Posterior vena cava (tissue), 2 donors: Measurements from ENCODE around the gene PTPRD. TPM values are rescaled to one million over a fixed set of nuclear protein-coding genes. Genes with fewer than 3 reads are reported as not detected.
"Not testable (repeated sequence)": the region's sequence is repeated elsewhere in the genome, so short reads cannot be mapped to it uniquely, and the experiment has no call there.

Experiments used
- DNase-seq: peaks from one replicate; pipeline ENCODE4 v3.0.0-alpha.2; 2020; ENCODE audit warnings: low spot score
- intact Hi-C, 2 donors: fragments of 100-400 bp; cut with DNase I; formaldehyde crosslinking; loops; one replicate each; pipeline versions ENCODE4 v1.14.1 to v1.14.2; 2022 to 2023
- total RNA-seq, 2 donors: library from RNA; stranded (reverse); fragmentation: NEBNext Ultra II Directional; extraction: Animal tissue kit (Norgen Biotek cat#: 25700); gene quantifications; one replicate each; pipeline ENCODE4 v1.2.1, GENCODE V29; 2021
- donor health status: DM: yes; HTN: yes; CAD: no.
- donor health status: DM: yes; HTN: yes; CAD: no.

The PTPRD gene
- total RNA-seq, 2 donors from 2014 or later = 21.4 to 51.2 TPM

GRCh38 chr9:9521033-9521779 lies 1091.6 kb downstream of the PTPRD start:
- intact Hi-C loops = no loop called here
- DNase-seq = no peak

DNA sequence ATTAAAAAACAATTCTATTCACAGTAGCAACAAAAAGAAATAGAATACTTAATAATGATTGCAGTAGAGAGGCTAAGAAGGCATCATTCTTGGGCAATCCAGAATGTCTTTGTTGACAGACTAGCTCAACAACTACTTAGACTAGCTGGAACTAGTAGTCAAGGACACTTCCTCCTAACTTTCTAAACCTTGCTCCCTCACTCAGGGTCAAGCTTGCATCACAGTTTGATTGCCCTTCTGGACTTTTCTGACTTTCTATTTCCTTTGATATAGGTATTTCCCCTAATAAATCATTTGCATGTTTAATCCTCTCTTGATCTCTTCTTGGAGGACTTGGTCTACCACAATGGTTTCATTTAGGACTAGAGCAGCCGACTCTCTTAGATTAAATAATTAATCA lies 1107.9 kb downstream of the PTPRD start:
- intact Hi-C loops = no loop called here
- DNase-seq = no peak

GRCh38 chr9:9499546-9499945 lies 1113.3 kb downstream of the PTPRD start:
- DNase-seq = no peak
- intact Hi-C loops = no loop called here

- no peak for DNase-seq
- intact Hi-C loops = no loop called here
These were observed 1114.0 kb downstream of the PTPRD start for GRCh38 chr9:9498846-9499245.

GRCh38 chr9:9498128-9498527 lies 1114.7 kb downstream of the PTPRD start:
- DNase-seq = no peak
- intact Hi-C loops = no loop called here

- no peak for DNase-seq
- intact Hi-C loops = no loop called here
These were observed 1118.5 kb downstream of the PTPRD start for GRCh38 chr9:9494336-9494735.

DNA sequence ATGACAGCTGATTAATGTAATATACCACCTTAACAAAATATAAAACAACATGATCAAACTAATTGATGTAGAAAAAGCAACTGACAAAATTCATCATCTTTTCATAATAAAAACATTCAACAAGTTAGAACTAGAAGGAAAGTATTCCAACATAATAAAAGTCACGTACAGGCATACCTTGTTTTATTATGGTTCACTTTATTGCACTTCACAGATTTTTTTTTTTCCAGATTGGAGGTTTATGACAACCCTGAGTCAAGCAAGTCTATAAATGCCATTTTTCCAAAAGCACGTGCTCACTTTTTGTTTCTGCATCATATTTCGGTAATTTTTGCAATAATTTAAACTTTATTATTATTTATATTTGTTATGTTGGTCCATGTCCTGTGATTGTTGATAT lies 1120.3 kb downstream of the PTPRD start:
- intact Hi-C loops = no loop called here

DNA sequence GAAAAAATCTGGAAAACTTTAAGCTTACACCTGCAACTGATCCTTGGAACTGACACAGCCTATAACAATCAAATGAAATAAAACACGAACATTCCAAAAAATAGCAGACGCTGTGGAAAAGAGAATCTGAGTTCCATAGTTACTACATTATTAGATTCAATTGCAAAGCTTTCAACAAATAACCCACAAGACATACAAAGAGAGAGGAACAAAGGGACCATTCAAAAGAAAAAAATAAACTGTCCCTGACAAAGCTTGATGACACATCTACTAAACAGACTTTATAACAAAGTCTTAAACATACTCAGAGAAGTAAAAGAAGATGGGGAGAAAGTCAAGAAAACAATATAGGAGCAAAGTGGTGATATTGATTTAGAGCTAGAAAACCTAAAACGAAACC lies 1123.6 kb downstream of the PTPRD start:
- intact Hi-C loops = no loop called here
- no peak for DNase-seq

More for the DNA sequence above, 1120.3 kb downstream of the PTPRD start:
- DNase-seq = no peak

GRCh38 chr9:9483175-9483574 lies 1129.6 kb downstream of the PTPRD start:
- intact Hi-C loops = loop anchor here in 1 of 2 donors (5.0 kb wide), 1 partner anchor 1431 kb away; no protein-coding TSS in a partner anchor
- no peak for DNase-seq

- intact Hi-C loops = no loop called here
- DNase-seq = no peak
These were observed 1134.1 kb downstream of the PTPRD start for GRCh38 chr9:9478741-9479140.

- intact Hi-C loops = no loop called here
- DNase-seq = no peak
These were observed 1143.5 kb downstream of the PTPRD start for GRCh38 chr9:9469271-9469670.

DNA sequence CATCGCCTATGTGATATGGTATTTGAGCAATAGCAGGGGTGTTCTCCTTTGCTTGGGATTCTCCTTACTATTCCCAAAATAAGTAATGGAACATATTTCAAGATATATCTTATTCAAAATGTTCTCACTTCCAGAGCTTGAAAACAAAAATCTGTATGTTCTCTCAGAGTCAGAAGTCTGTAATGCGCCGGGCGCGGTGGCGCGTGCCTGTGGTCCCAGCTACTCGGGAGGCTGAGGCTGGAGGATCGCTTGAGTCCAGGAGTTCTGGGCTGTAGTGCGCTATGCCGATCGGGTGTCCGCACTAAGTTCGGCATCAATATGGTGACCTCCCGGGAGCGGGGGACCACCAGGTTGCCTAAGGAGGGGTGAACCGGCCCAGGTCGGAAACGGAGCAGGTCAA lies 1170.9 kb downstream of the PTPRD start:
- intact Hi-C loops = not testable (repeated sequence)

GRCh38 chr9:9437641-9438040 lies 1175.2 kb downstream of the PTPRD start:
- no peak for DNase-seq
- intact Hi-C loops = no loop called here

More for the DNA sequence above, 1170.9 kb downstream of the PTPRD start:
- peak; percentile 73 for DNase-seq

GRCh38 chr9:9426454-9426853 lies 1186.3 kb downstream of the PTPRD start:
- intact Hi-C loops, DNase-seq: not testable (repeated sequence)

DNA sequence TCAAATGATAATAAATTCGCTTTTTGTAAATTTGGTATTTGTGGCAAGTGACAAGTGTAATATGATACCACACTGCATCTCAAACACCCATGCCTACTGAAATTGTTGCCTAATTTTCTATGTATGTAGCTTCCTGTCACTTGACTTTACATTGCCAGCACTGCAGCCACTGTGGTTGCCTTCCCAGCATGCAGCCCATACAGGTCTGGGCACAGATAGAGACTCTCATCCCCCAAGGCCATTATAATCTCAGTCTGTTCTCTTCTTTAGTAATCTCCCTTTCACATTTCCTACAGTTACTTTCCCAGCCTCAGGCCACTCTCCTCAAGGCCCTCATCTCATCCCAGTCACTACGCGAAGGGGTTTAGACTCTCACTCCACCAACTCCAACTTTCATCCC lies 1200.6 kb downstream of the PTPRD start:
- DNase-seq = no peak
- intact Hi-C loops = no loop called here

DNA sequence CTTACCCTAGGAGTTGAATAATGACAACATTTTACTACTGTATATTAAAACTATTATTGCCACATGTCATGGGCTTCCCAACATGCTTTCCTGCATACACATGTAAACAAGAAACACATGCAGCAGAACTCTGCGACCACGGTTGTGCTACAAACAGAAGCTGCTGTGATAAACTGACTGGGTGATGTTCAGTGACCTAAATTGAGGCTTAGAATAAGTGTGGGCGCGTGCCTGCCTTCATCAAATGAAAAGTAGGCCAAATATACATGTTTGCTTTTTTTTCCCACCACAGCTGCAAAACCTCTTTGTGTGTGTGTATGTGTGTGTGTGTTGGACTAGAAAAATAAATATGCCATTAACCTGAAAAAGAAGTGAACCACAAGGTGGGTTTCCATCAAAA lies 1202.1 kb downstream of the PTPRD start:
- no peak for DNase-seq
- intact Hi-C loops = no loop called here

GRCh38 chr9:9399982-9400381 lies 1212.8 kb downstream of the PTPRD start:
- intact Hi-C loops = no loop called here
- no peak for DNase-seq

GRCh38 chr9:9396518-9396917 lies 1216.3 kb downstream of the PTPRD start:
- intact Hi-C loops = no loop called here
- DNase-seq = no peak

- intact Hi-C loops = no loop called here
- no peak for DNase-seq
These were observed 1217.3 kb downstream of the PTPRD start for GRCh38 chr9:9395539-9395938.

- no peak for DNase-seq
- intact Hi-C loops = no loop called here
These were observed 1220.0 kb downstream of the PTPRD start for GRCh38 chr9:9392755-9393154.

DNA sequence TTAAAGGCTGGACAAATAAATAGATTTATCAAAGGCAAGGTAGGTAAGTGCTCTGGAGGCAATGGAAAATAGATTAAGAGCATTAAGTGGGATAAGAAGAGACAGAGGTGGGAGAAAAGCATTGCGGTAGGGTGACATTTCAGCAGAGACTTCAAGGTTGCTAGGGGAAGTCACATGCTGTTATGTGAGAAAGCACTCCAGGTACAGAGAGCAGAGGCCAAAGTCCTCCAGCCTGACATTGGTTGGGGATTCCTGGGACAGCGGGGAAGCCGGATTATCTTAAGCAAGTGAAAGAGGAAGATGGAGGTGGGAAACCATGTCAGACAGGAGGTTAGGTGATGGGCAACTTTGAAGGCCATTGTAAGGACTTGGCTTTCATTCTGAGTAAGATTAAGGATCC lies 1222.9 kb downstream of the PTPRD start:
- intact Hi-C loops = no loop called here

More for the DNA sequence above, 1222.9 kb downstream of the PTPRD start:
- no peak for DNase-seq
